T47D (cell line): ENCODE measurements around the gene FBXL7.

Experiments
- DNase-seq, 2 experiments: peaks; one replicate each; pipeline versions ENCODE4 v3.0.0 to v3.0.0-alpha.2; 2011 to 2012; ENCODE audit warnings: low read depth in 1 of 2, low spot score in 1 of 2
- JUND ChIP-seq: IDR thresholded peaks from 2 replicates; pipeline ENCODE4 v1.6.1; 2012; ENCODE audit warnings: low read depth
- in situ Hi-C: cut with HindIII; loops from 2 replicates; pipeline ENCODE4 v1.10.0; 2016; ENCODE audit warnings: low sequenced_read_pairs, low pct_unique_long_range_greater_than_20kb

Gene FBXL7

GRCh38 chr5:15510092-15510491, 10.1 kb downstream of the FBXL7 start:
- in situ Hi-C loops, result no loop called here
- no peak for DNase-seq
- TF ChIP-seq JUND, result no peak

- DNase-seq, result no peak
- TF ChIP-seq JUND, result no peak
- in situ Hi-C loops, result no loop called here
Measured at GRCh38 chr5:15510831-15511230, 10.9 kb downstream of the FBXL7 start.

GRCh38 chr5:15513431-15513830, 13.5 kb downstream of the FBXL7 start:
- DNase-seq, result no peak
- in situ Hi-C loops, result no loop called here
- TF ChIP-seq JUND, result no peak

GRCh38 chr5:15513911-15514310, 13.9 kb downstream of the FBXL7 start:
- no peak for DNase-seq
- in situ Hi-C loops, result no loop called here
- no peak for TF ChIP-seq JUND

GRCh38 chr5:15515229-15515628, 15.2 kb downstream of the FBXL7 start:
- no peak for TF ChIP-seq JUND
- no peak for DNase-seq
- in situ Hi-C loops, result no loop called here

- no peak for DNase-seq
- no peak for TF ChIP-seq JUND
- in situ Hi-C loops, result no loop called here
Measured at GRCh38 chr5:15516486-15516885, 16.5 kb downstream of the FBXL7 start.

GRCh38 chr5:15518786-15519185, 18.8 kb downstream of the FBXL7 start:
- no peak for DNase-seq
- no peak for TF ChIP-seq JUND
- in situ Hi-C loops, result no loop called here

GRCh38 chr5:15520856-15521255, 20.9 kb downstream of the FBXL7 start:
- TF ChIP-seq JUND, result no peak
- in situ Hi-C loops, result no loop called here
- DNase-seq, result no peak

GRCh38 chr5:15521381-15522186, 21.6 kb downstream of the FBXL7 start:
- no peak for DNase-seq
- in situ Hi-C loops, result no loop called here
- TF ChIP-seq JUND, result no peak

- TF ChIP-seq JUND, result no peak
Measured at GRCh38 chr5:15522187-15522520, 22.2 kb downstream of the FBXL7 start.

GRCh38 chr5:15524712-15525111, 24.7 kb downstream of the FBXL7 start:
- in situ Hi-C loops, result no loop called here
- DNase-seq, result no peak
- TF ChIP-seq JUND, result no peak

More at GRCh38 chr5:15522187-15522520, 22.2 kb downstream of the FBXL7 start:
- DNase-seq, result no peak
- in situ Hi-C loops, result no loop called here

- in situ Hi-C loops, result no loop called here
- TF ChIP-seq JUND, result no peak
- DNase-seq, result no peak
Measured at GRCh38 chr5:15525703-15526275, 25.8 kb downstream of the FBXL7 start.

GRCh38 chr5:15526413-15526812, 26.4 kb downstream of the FBXL7 start:
- in situ Hi-C loops, result no loop called here
- no peak for DNase-seq
- no peak for TF ChIP-seq JUND

GRCh38 chr5:15528476-15528875, 28.5 kb downstream of the FBXL7 start:
- no peak for TF ChIP-seq JUND
- no peak for DNase-seq
- in situ Hi-C loops, result no loop called here
